ENCODE results near the gene SMARCA4. TPM values are rescaled to one million over a fixed set of nuclear protein-coding genes. Genes with fewer than 3 reads are reported as not detected.

The SMARCA4 gene
- total and polyA plus RNA-seq, 4 experiments from 2014 or later = 2.1 to 118 (median 68.1) TPM

DNA sequence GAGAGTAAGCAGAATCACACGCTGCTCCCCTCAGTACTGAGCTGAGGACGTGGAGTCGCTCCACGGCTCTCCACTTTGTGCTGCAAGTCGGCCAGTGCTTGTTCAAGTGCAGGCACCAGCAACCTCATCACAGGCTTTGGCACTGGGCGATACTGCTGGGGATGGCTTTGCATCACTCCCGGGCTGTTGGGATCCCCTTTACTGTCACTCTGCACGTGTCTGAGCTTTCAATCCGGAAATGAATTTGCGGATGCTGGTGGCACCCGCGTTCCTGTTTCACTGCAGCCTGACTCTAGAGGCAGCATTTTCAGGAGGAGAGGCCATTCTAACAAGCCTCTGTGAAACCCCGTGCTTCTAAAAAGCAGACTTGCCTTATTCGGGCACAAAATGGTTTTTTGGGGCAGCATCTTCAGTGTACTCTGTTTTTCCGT is 19.1 kb downstream of the SMARCA4 start:
- Histone ChIP-seq H3K27ac (ENCODE audit: low read depth, low read length) (no peak overlapping the region), H3K4me3 (ENCODE audit: low read length in 2 of 2) (no peak overlapping the region), H3K27me3 (ENCODE audit: insufficient read depth, low read length) (no peaks in the 10 kb centered on the region), H3K9me3 (ENCODE audit: control insufficient read depth in 1 of 2, low read length in 2 of 2) (no peaks in the 10 kb centered on the region), H3K36me3 (ENCODE audit: insufficient read depth, low read length) (peaks cover 9% of the 10 kb centered on the region), H3K4me1 (ENCODE audit: insufficient read depth, low read length) (no peaks in the 10 kb centered on the region)
- no peaks in the 10 kb centered on the region for H3K27me3 Mint-ChIP-seq
- peak in 2 of 5 donors; percentile 6 to 19 for DNase-seq
- peak overlapping the region in 6 of 8 donors; percentile 29 to 60 (median 50) for H3K4me3 Mint-ChIP-seq
- ChIA-PET CTCF (ENCODE audit: partially characterized antibody) (interaction anchor here (3.9 kb wide), 1 partner anchor 38 kb away, joined by 12 read pairs; no protein-coding TSS in a partner anchor), POLR2A (ENCODE audit: partially characterized antibody) (interaction anchor here (1.8 kb wide), 1 partner anchor 20 kb away, joined by 4 read pairs; the partner anchor contains the start of gene SMARCA4)
- peaks cover 0 to 15% of the 10 kb centered on the region in 2 donors for H3K36me3 Mint-ChIP-seq
- H3K27ac Mint-ChIP-seq = peak overlapping the region in 6 of 7 donors; percentile 36 to 76 (median 70)
- peaks cover 14 to 27% (median 21%) of the 10 kb centered on the region in 4 donors for H3K4me1 Mint-ChIP-seq
- no peaks in the 10 kb centered on the region for H3K9me3 Mint-ChIP-seq
- intact Hi-C loops (cut with micrococcal nuclease) = no loop called here

DNA sequence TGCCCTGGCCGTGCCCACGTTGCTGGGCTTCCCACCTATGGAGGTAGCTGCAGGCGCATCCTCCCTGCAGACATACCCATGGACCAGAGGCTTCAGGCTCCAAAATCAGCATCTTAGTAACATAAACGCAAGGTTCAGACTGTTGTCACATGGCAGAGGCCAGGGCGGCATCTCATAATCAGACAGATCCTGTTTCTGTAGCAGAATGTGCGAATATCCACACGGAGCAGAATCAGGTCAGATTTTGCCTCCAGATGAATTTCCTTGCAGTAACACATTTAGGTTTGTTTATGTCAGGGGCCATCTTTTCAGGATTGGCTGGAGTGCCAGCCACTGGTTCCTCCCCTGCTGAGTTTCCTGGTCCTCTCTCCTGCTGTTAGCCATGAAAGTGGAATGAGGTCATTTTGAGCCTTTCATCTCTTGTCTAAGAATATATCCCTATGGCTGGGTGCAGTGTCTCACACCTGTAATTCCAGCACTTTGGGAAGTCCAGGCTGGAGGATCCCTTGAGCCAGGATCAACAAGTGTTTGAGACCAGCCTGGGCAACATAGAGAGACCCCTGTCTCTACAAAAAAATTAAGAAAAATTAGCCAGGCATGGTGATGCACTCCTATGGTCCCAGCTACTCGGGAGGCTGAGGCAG is 20.5 kb downstream of the SMARCA4 start:
- Mint-ChIP-seq H3K27me3 (no peaks in the 10 kb centered on the region), H3K4me3 (no peak overlapping the region)
- CTCF ChIA-PET (ENCODE audit: partially characterized antibody) = no interaction called here

DNA sequence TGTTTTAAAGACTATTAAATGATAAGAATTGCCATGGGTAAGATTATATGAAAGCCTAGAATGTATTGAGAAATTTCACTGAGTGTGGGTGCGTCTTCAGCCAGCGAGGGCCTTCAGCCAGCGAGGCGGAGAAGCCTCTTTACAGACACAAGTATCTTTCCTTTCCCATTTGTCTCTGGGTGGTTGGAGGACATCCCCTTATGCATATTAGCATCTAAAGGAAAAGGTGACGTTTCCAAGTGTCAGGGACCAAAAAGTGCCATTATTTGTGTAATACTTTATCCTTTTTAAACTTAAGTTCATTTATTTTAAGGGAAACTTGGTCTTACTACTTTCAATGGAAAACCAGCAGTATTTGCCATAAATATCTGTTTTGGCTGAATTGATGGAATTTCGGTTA is 22.2 kb downstream of the SMARCA4 start:
- intact Hi-C loops (cut with micrococcal nuclease) = no loop called here
- no peaks in the 10 kb centered on the region for H3K27me3 ChIP-seq (ENCODE audit: insufficient read depth, low read length)
- H3K4me3 ChIP-seq (ENCODE audit: low read length in 2 of 2) = no peak overlapping the region
- no peak for DNase-seq
- no peak overlapping the region for H3K4me3 Mint-ChIP-seq
- H3K27me3 Mint-ChIP-seq = no peaks in the 10 kb centered on the region
- H3K4me1 Mint-ChIP-seq = peaks cover 6 to 14% (median 11%) of the 10 kb centered on the region in 4 donors
- H3K36me3 Mint-ChIP-seq = peaks cover 3 to 29% of the 10 kb centered on the region in 2 donors
- CTCF ChIA-PET (ENCODE audit: partially characterized antibody) = no interaction called here
- H3K27ac ChIP-seq (ENCODE audit: low read depth, low read length) = no peak overlapping the region
- no peaks in the 10 kb centered on the region for H3K9me3 ChIP-seq (ENCODE audit: control insufficient read depth in 1 of 2, low read length in 2 of 2)
- POLR2A ChIA-PET (ENCODE audit: partially characterized antibody) = no interaction called here
- H3K27ac Mint-ChIP-seq = peak overlapping the region in 1 of 7 donors; percentile 31
- peaks cover 0 to 2% (median 0%) of the 10 kb centered on the region in 8 donors for H3K9me3 Mint-ChIP-seq
- H3K36me3 ChIP-seq (ENCODE audit: insufficient read depth, low read length) = peaks cover 30% of the 10 kb centered on the region
- no peaks in the 10 kb centered on the region for H3K4me1 ChIP-seq (ENCODE audit: insufficient read depth, low read length)

More for the DNA sequence above, 20.5 kb downstream of the SMARCA4 start:
- Histone ChIP-seq H3K4me3 (ENCODE audit: low read length in 2 of 2) (no peak overlapping the region), H3K4me1 (ENCODE audit: insufficient read depth, low read length) (no peaks in the 10 kb centered on the region), H3K27me3 (ENCODE audit: insufficient read depth, low read length) (no peaks in the 10 kb centered on the region), H3K9me3 (ENCODE audit: control insufficient read depth in 1 of 2, low read length in 2 of 2) (no peaks in the 10 kb centered on the region), H3K36me3 (ENCODE audit: insufficient read depth, low read length) (peaks cover 22% of the 10 kb centered on the region), H3K27ac (ENCODE audit: low read depth, low read length) (no peak overlapping the region)
- POLR2A ChIA-PET (ENCODE audit: partially characterized antibody) = interaction anchor here (0.6 kb wide), 1 partner anchor 45 kb away, joined by 4 read pairs; no protein-coding TSS in a partner anchor
- no peak for DNase-seq
- intact Hi-C loops (cut with micrococcal nuclease) = no loop called here
- peaks cover 0 to 2% (median 0%) of the 10 kb centered on the region in 8 donors for H3K9me3 Mint-ChIP-seq
- no peak overlapping the region for H3K27ac Mint-ChIP-seq
- peaks cover 11 to 20% (median 16%) of the 10 kb centered on the region in 4 donors for H3K4me1 Mint-ChIP-seq
- peaks cover 0 to 22% of the 10 kb centered on the region in 2 donors for H3K36me3 Mint-ChIP-seq

DNA sequence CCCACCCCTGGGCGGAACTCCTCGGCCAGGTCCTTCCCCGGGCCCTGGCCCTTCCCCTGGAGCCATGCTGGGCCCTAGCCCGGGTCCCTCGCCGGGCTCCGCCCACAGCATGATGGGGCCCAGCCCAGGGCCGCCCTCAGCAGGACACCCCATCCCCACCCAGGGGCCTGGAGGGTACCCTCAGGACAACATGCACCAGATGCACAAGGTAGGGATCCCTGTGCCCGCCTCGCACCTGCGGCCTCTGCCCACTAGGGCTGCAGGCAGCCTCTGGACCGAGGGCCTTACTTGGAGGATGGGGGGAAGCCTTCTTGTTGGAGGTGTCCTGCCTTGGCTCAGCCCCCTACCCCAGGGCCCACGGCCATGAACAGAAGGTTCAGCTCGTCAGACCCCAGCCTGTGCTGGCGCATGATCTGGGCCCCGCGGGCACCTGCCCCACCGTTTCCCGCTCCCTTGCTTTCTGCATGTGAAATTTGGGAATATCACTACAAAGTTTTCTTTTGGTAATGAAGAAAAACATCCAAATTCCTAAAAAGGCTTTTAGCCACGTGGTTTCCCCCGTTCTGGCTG is 23.4 kb downstream of the SMARCA4 start:
- intact Hi-C loops (cut with micrococcal nuclease) = no loop called here
- Histone ChIP-seq H3K4me1 (ENCODE audit: insufficient read depth, low read length) (no peaks in the 10 kb centered on the region), H3K4me3 (ENCODE audit: low read length in 2 of 2) (no peak overlapping the region), H3K27me3 (ENCODE audit: insufficient read depth, low read length) (no peaks in the 10 kb centered on the region), H3K36me3 (ENCODE audit: insufficient read depth, low read length) (peaks cover 41% of the 10 kb centered on the region), H3K9me3 (ENCODE audit: control insufficient read depth in 1 of 2, low read length in 2 of 2) (no peaks in the 10 kb centered on the region), H3K27ac (ENCODE audit: low read depth, low read length) (no peak overlapping the region)
- Mint-ChIP-seq H3K27me3 (no peaks in the 10 kb centered on the region), H3K36me3 (peaks cover 10 to 39% of the 10 kb centered on the region in 2 donors), H3K27ac (peak overlapping the region in 1 of 7 donors; percentile 50), H3K9me3 (peaks cover 0 to 2% (median 0%) of the 10 kb centered on the region in 8 donors), H3K4me1 (peaks cover 4 to 12% (median 8%) of the 10 kb centered on the region in 4 donors), H3K4me3 (no peak overlapping the region)
- no peak for DNase-seq
- CTCF ChIA-PET (ENCODE audit: partially characterized antibody) = no interaction called here
- POLR2A ChIA-PET (ENCODE audit: partially characterized antibody) = no interaction called here

DNA sequence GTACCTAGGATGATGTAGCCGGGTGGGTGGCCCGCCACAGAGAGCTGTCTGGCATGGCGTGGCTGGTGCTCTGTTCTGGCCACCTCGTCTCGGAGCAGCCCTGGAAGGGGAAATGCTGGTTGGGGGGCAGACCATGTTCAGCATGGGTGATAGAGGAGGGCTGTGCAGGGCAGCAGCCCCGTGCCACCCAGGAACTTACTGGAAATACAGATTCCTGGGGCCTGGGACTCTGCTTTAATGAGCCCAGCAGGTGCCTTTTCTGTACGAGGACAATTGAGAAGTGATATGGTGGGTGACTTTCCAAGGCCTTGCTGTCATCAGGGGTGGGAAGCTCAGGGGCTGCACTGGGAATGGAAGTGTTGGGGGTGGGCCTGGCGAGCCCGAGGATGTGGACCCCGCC is 24.7 kb downstream of the SMARCA4 start:
- DNase-seq = no peak
- peaks cover 0 to 5% (median 2%) of the 10 kb centered on the region in 4 donors for H3K4me1 Mint-ChIP-seq
- H3K27ac ChIP-seq (ENCODE audit: low read depth, low read length) = no peak overlapping the region
- no peaks in the 10 kb centered on the region for H3K27me3 ChIP-seq (ENCODE audit: insufficient read depth, low read length)
- H3K4me3 Mint-ChIP-seq = no peak overlapping the region
- no peaks in the 10 kb centered on the region for H3K27me3 Mint-ChIP-seq
- ChIA-PET CTCF (ENCODE audit: partially characterized antibody) (interaction anchor here (1.2 kb wide), 1 partner anchor 49 kb away, joined by 3 read pairs; no protein-coding TSS in a partner anchor), POLR2A (ENCODE audit: partially characterized antibody) (no interaction called here)
- H3K4me1 ChIP-seq (ENCODE audit: insufficient read depth, low read length) = no peaks in the 10 kb centered on the region
- H3K9me3 ChIP-seq (ENCODE audit: control insufficient read depth in 1 of 2, low read length in 2 of 2) = no peaks in the 10 kb centered on the region
- H3K36me3 ChIP-seq (ENCODE audit: insufficient read depth, low read length) = peaks cover 44% of the 10 kb centered on the region
- peak overlapping the region in 1 of 7 donors; percentile 35 for H3K27ac Mint-ChIP-seq
- peaks cover 10 to 42% of the 10 kb centered on the region in 2 donors for H3K36me3 Mint-ChIP-seq
- H3K4me3 ChIP-seq (ENCODE audit: low read length in 2 of 2) = no peak overlapping the region
- intact Hi-C loops (cut with micrococcal nuclease) = no loop called here
- H3K9me3 Mint-ChIP-seq = peaks cover 0 to 2% (median 0%) of the 10 kb centered on the region in 8 donors

DNA sequence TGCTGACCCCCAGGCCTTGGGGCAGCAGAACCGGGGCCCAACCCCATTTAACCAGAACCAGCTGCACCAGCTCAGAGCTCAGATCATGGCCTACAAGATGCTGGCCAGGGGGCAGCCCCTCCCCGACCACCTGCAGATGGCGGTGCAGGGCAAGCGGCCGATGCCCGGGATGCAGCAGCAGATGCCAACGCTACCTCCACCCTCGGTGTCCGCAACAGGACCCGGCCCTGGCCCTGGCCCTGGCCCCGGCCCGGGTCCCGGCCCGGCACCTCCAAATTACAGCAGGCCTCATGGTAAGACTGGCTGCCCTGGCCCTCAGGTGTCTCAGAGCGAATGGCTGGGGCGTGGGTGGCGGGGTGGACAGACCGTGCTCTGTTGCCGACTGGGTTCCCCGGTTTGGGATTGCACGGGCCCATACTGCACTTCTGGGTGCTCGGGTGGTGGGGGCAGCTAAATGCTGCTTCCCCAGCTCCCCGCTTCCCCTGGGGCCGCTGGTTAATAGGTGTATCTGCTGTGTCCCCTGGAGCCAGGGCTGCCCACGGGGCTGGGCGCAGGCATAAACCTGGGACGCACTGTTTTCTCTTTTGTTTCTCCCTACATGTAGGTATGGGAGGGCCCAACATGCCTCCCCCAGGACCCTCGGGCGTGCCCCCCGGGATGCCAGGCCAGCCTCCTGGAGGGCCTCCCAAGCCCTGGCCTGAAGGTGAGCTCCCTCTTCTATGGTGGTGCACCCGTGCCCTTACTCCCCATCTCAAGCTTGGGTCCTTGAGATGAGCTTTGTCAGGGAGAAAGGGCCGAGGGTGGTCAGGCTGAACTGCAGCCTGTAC is 25.7 kb downstream of the SMARCA4 start:
- intact Hi-C loops (cut with micrococcal nuclease) = no loop called here
- Mint-ChIP-seq H3K4me1 (peaks cover 0 to 5% (median 2%) of the 10 kb centered on the region in 4 donors), H3K36me3 (peaks cover 17 to 50% of the 10 kb centered on the region in 2 donors), H3K27me3 (no peaks in the 10 kb centered on the region), H3K27ac (no peak overlapping the region), H3K4me3 (no peak overlapping the region), H3K9me3 (peaks cover 0 to 2% (median 0%) of the 10 kb centered on the region in 8 donors)
- no peaks in the 10 kb centered on the region for H3K4me1 ChIP-seq (ENCODE audit: insufficient read depth, low read length)
- ChIA-PET POLR2A (ENCODE audit: partially characterized antibody) (no interaction called here), CTCF (ENCODE audit: partially characterized antibody) (interaction anchor here (1.2 kb wide), 1 partner anchor 50 kb away, joined by 3 read pairs; no protein-coding TSS in a partner anchor)
- H3K27me3 ChIP-seq (ENCODE audit: insufficient read depth, low read length) = no peaks in the 10 kb centered on the region
- H3K36me3 ChIP-seq (ENCODE audit: insufficient read depth, low read length) = peaks cover 54% of the 10 kb centered on the region
- H3K9me3 ChIP-seq (ENCODE audit: control insufficient read depth in 1 of 2, low read length in 2 of 2) = no peaks in the 10 kb centered on the region
- no peak overlapping the region for H3K4me3 ChIP-seq (ENCODE audit: low read length in 2 of 2)
- DNase-seq = no peak
- H3K27ac ChIP-seq (ENCODE audit: low read depth, low read length) = no peak overlapping the region

Measured in CD4-positive, alpha-beta memory T cell (primary cell).